HepG2 (cell line): ENCODE data around the gene ALS2CL. TPM values are rescaled to one million over a fixed set of nuclear protein-coding genes. Genes with fewer than 3 reads are reported as not detected.
A peak's percentile ranks its signal among the peaks of the same experiment; 100 is the strongest.

Source experiments
- ATAC-seq: fragments of 200-7000 bp; cut with Tn5 transposase; 3 replicates; pipeline ENCODE4 v1.9.1; 2020; ENCODE audit warnings: mild to moderate bottlenecking, moderate library complexity
- BruUV-seq: library from RNA; stranded (reverse); fragments of 400-500 nt; replicated peaks from 2 replicates; lab custom pipeline; 2021; lab: Mats Ljungman, UMichigan
- CTCF ChIA-PET: fragments of 300-600 bp; formaldehyde crosslinking; extraction: SDS; loops from one replicate; lab custom pipeline; 2021; ENCODE audit warnings: low total read pairs, inconsistent platforms, low intra/inter-chr PET ratio; lab: Yijun Ruan, JAX
- POLR2A ChIA-PET: fragments of 350-600 bp; sonication (Branson Sonifier 250); formaldehyde crosslinking; loops from one replicate; lab custom pipeline; 2020; ENCODE audit warnings: antibody characterized with exemption, inconsistent platforms; lab: Yijun Ruan, JAX
- DNase-seq: peaks from one replicate; pipeline ENCODE4 v3.0.0-alpha.2; 2015; ENCODE audit warnings: low spot score
- FAIRE-seq: peaks from 3 replicates; lab custom pipeline; 2011; peaks lifted over from hg19 to GRCh38; lab: Jason Lieb, UNC
- H2AFZ ChIP-seq: one replicate; pipeline ENCODE4 v1.6.1; 2011; ENCODE audit warnings: low read length, inconsistent platforms
- H3K27ac ChIP-seq: fragments of 300-600 bp; 3 replicates; pipeline ENCODE4 v1.8.0; 2011; ENCODE audit warnings: mixed run types, mild to moderate bottlenecking, mixed read lengths, low read length, inconsistent platforms; ENCODE audit not compliant: insufficient read depth; ENCODE audit errors: extremely low read length
- H3K27me3 ChIP-seq, 2 experiments: fragments of 200-600 bp in 1 of 2; 2 replicates in 1 of 2; 3 replicates in 1 of 2; pipeline versions ENCODE4 v1.6.0 to v1.8.0; 2011; ENCODE audit warnings: low read length in 2 of 2, mild to moderate bottlenecking in 2 of 2, moderate library complexity in 2 of 2, inconsistent platforms in 1 of 2; ENCODE audit not compliant: insufficient read depth in 2 of 2, control insufficient read depth in 1 of 2
- H3K36me3 ChIP-seq, 2 experiments: fragments of 200-600 bp in 1 of 2; replicated peaks in 1 of 2; 2 replicates in 1 of 2; 3 replicates in 1 of 2; pipeline versions ENCODE4 v1.5.1 to v1.8.0; 2011; ENCODE audit warnings: low read length in 2 of 2, inconsistent platforms in 1 of 2; ENCODE audit not compliant: insufficient read depth in 2 of 2, control insufficient read depth in 1 of 2
- H3K4me1 ChIP-seq: 2 replicates; pipeline ENCODE4 v1.5.1; 2012; ENCODE audit warnings: low read length, inconsistent platforms; ENCODE audit not compliant: insufficient read depth
- H3K4me2 ChIP-seq: 2 replicates; pipeline ENCODE4 v1.6.0; 2011; ENCODE audit warnings: low read depth, low read length, inconsistent platforms
- H3K4me3 ChIP-seq, 3 experiments: fragments of 200-600 bp in 1 of 3; sonication (generic), shearing (Covaris generic) in 1 of 3; replicated peaks in 1 of 3; 2 replicates each; pipeline ENCODE4 v1.5.1; 2011 to 2016; ENCODE audit warnings: low read length in 3 of 3, inconsistent platforms in 2 of 3, low read depth in 2 of 3, mild to moderate bottlenecking in 2 of 3, control low read depth in 1 of 3, mixed read lengths in 1 of 3; ENCODE audit not compliant: insufficient read depth in 1 of 3
- H3K79me2 ChIP-seq: one replicate; pipeline ENCODE4 v1.6.1; 2011; ENCODE audit warnings: low read length, inconsistent platforms; ENCODE audit not compliant: insufficient read depth
- H3K9ac ChIP-seq: 2 replicates; pipeline ENCODE4 v1.6.0; 2011; ENCODE audit warnings: mild to moderate bottlenecking, low read depth, low read length, inconsistent platforms; ENCODE audit not compliant: insufficient read depth
- H3K9me3 ChIP-seq: 2 replicates; pipeline ENCODE4 v1.5.1; 2012; ENCODE audit warnings: mild to moderate bottlenecking, low read length
- H4K20me1 ChIP-seq: 2 replicates; pipeline ENCODE4 v1.6.0; 2011; ENCODE audit warnings: inconsistent platforms, mild to moderate bottlenecking, low read length, moderate library complexity; ENCODE audit not compliant: insufficient read depth
- ATF7 ChIP-seq, 2 experiments: fragments of 450-650 bp in 1 of 2; sonication (generic) in 1 of 2; formaldehyde crosslinking in 1 of 2; IDR thresholded peaks; 2 replicates each; pipeline versions ENCODE4 v1.4.0 to v1.6.1; 2016 to 2020; ENCODE audit warnings: antibody characterized with exemption in 1 of 2, mild to moderate bottlenecking in 1 of 2, missing genetic modification reagents in 1 of 2
- KAT2B ChIP-seq: fragments of 150-350 bp; IDR thresholded peaks from 2 replicates; pipeline ENCODE4 v1.6.1; 2014; ENCODE audit warnings: low read depth, low read length, borderline replicate concordance
- ZNF446 ChIP-seq: sonication (generic); formaldehyde crosslinking; IDR thresholded peaks from 2 replicates; pipeline ENCODE4 v1.5.0; 2020; ENCODE audit warnings: mild to moderate bottlenecking, missing genetic modification reagents
- ZNF572 ChIP-seq: sonication (generic); formaldehyde crosslinking; IDR thresholded peaks from 2 replicates; pipeline ENCODE4 v1.5.1; 2020; ENCODE audit warnings: mild to moderate bottlenecking, missing genetic modification reagents
- WGBS: methylation state at CpG from one replicate; pipeline ENCODE4 v1.1.6; 2017; ENCODE audit warnings: low lambda C conversion rate; 5-methylcytosine and 5-hydroxymethylcytosine counted together
- in situ Hi-C: cut with HindIII; loops from 2 replicates; pipeline ENCODE4 v1.10.0; 2017; ENCODE audit warnings: low pct_unique_long_range_greater_than_20kb; ENCODE audit not compliant: extremely low pct_ligation_motif_present
- intact Hi-C: fragments of 100-400 bp; cut with micrococcal nuclease; formaldehyde crosslinking; loops from one replicate; pipeline ENCODE4 v1.10.0; 2022; ENCODE audit not compliant: unreplicated experiment
- polyA plus RNA-seq, 8 experiments: library from polyadenylated mRNA; depleted of rRNA in 3 of 8; stranded (reverse) in 7 of 8; unstranded in 1 of 8; fragments of >200 nt; fragmentation: Illumina TruSeq in 4 of 8; extraction: Trizol in 4 of 8; gene quantifications; 2 replicates each; pipeline versions ENCODE4 v1.2.1 to v1.2.3, GENCODE V29; 2011 to 2016; ENCODE audit warnings: low read depth in 4 of 8, missing spikeins in 1 of 8, mixed read lengths in 1 of 8; ENCODE audit not compliant: insufficient read depth in 1 of 8
- total RNA-seq, 5 experiments: library from RNA; depleted of rRNA; stranded (reverse); fragments of >200 nt; fragmentation: Illumina TruSeq; extraction: Trizol; gene quantifications; 2 replicates each; pipeline ENCODE4 v1.2.3, GENCODE V29; 2016; ENCODE audit warnings: low read depth in 1 of 5
- TF ChIP-seq, protein P1 (sequence below), 2 experiments: sonication (generic) in 1 of 2; formaldehyde crosslinking in 1 of 2; IDR thresholded peaks; 2 replicates each; pipeline versions ENCODE4 v1.4.0 to v1.6.1; 2016 to 2020; ENCODE audit warnings: borderline replicate concordance in 1 of 2, low read depth in 1 of 2, mild to moderate bottlenecking in 1 of 2, missing genetic modification reagents in 1 of 2

Gene ALS2CL
- total and polyA plus RNA-seq, 2 of the 13 experiments (the other 11 are each of a cell fraction or from before 2014, with no cell fraction given): not detected

DNA sequence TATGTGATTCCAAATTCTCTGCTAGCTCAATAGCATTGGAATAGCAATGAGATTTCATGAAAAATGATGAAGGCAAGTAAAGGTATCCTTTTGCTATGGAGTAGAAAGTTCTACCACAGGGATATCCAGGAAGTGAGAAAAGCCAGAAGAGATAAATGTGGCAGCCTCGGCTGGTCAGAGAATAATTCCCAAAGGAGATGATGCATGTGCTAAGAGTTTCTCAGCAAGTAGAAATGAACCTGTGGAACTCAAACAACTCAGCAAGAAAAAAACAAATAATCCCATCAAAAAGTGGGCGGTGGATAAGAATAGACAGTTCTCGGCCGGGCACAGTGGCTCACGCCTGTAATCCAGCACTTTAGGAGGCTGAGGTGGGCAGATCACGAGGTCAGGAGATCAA lies 38.2 kb downstream of the ALS2CL start (continued):
- TF ChIP-seq, protein P1, sequence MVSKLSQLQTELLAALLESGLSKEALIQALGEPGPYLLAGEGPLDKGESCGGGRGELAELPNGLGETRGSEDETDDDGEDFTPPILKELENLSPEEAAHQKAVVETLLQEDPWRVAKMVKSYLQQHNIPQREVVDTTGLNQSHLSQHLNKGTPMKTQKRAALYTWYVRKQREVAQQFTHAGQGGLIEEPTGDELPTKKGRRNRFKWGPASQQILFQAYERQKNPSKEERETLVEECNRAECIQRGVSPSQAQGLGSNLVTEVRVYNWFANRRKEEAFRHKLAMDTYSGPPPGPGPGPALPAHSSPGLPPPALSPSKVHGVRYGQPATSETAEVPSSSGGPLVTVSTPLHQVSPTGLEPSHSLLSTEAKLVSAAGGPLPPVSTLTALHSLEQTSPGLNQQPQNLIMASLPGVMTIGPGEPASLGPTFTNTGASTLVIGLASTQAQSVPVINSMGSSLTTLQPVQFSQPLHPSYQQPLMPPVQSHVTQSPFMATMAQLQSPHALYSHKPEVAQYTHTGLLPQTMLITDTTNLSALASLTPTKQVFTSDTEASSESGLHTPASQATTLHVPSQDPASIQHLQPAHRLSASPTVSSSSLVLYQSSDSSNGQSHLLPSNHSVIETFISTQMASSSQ (IDR thresholded peaks at IDR 0.05; ENCODE audit: low read depth): no peak
- TF ChIP-seq, protein P1 (CRISPR knock-in tag; IDR thresholded peaks at IDR 0.05; ENCODE audit: borderline replicate concordance): no peak
- no peak for TF ChIP-seq ZNF572 (CRISPR knock-in tag)

DNA sequence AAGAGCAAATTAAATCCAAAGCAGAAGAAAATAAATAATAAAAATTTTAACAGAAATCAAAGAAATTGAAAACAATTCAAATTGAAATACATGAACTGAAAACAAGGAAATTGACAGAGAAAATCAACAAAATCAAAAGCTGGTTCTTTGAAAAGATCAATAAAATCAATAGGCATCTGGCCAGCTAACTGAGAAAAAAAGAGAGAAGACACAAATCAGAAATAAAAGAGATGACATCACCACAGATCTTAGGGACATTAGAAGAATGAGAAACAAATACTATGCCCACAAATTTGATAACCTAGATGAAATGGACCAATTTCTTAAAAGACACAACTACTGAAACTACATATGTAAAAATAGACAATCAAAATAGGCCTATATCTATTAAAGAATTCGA lies 42.4 kb downstream of the ALS2CL start:
- no peak overlapping the region for H3K27ac ChIP-seq
- no peak overlapping the region for H3K9ac ChIP-seq
- H3K27me3 ChIP-seq: no peaks in the 10 kb centered on the region
- no peak overlapping the region for H3K4me3 ChIP-seq
- no peak for ATAC-seq
- ChIA-PET CTCF (no interaction called here), POLR2A (no interaction called here)
- TF ChIP-seq KAT2B (peak; percentile 62), ZNF446 (CRISPR knock-in tag) (no peak), ATF7 (IDR thresholded peaks at IDR 0.05) (peak; percentile 83), ATF7 (CRISPR knock-in tag; IDR thresholded peaks at IDR 0.05) (no peak)
- TF ChIP-seq, all 625 proteins: peak for 2
- H3K9me3 ChIP-seq: peaks cover 10% of the 10 kb centered on the region
- intact Hi-C loops (no loop called here), in situ Hi-C loops (no loop called here)
- no peaks in the 10 kb centered on the region for H3K4me1 ChIP-seq
- FAIRE-seq: no peak
- H3K36me3 ChIP-seq: no peaks in the 10 kb centered on the region
- H3K79me2 ChIP-seq: no peaks in the 10 kb centered on the region
- H3K4me2 ChIP-seq: no peak overlapping the region
- DNase-seq: no peak
- no peak overlapping the region for H2AFZ ChIP-seq
- BruUV-seq: no TSS peak
- no peaks in the 10 kb centered on the region for H4K20me1 ChIP-seq
- WGBS: 2% methylated on average over 1 of the region's 1 CpG
